Liver (tissue), 9 donors: ENCODE data around the gene MMEL1. TPM values are rescaled to one million over a fixed set of nuclear protein-coding genes. Genes with fewer than 3 reads are reported as not detected.

Experiments used
- DNase-seq: peaks from one replicate; pipeline ENCODE4 v3.0.0-alpha.2; 2017; ENCODE audit warnings: low spot score
- H3K27ac ChIP-seq, 2 donors: one replicate each; pipeline ENCODE4 v1.7.0; 2013; ENCODE audit warnings: inconsistent platforms in 2 of 2, low read length in 2 of 2, control low read depth in 1 of 2, low read depth in 1 of 2, mild to moderate bottlenecking in 1 of 2
- H3K27me3 ChIP-seq, 4 donors: one replicate each; pipeline versions ENCODE4 v1.6.1 to v1.7.0; 2013; ENCODE audit warnings: low read length in 3 of 4, inconsistent platforms in 1 of 4, mild to moderate bottlenecking in 1 of 4, moderate library complexity in 1 of 4; ENCODE audit not compliant: control insufficient read depth in 4 of 4, insufficient read depth in 4 of 4
- H3K36me3 ChIP-seq, 4 donors: one replicate each; pipeline versions ENCODE4 v1.6.1 to v1.7.0; 2013; ENCODE audit warnings: low read length in 3 of 4, mild to moderate bottlenecking in 3 of 4, low read depth in 1 of 4, moderate library complexity in 1 of 4; ENCODE audit not compliant: control insufficient read depth in 4 of 4, insufficient read depth in 3 of 4
- H3K4me1 ChIP-seq, 4 donors: one replicate each; pipeline versions ENCODE4 v1.6.1 to v1.7.0; 2013; ENCODE audit warnings: low read length in 3 of 4, mild to moderate bottlenecking in 3 of 4, moderate library complexity in 1 of 4; ENCODE audit not compliant: control insufficient read depth in 4 of 4, insufficient read depth in 4 of 4
- H3K4me3 ChIP-seq, 3 donors: one replicate each; pipeline versions ENCODE4 v1.6.1 to v1.7.0; 2013; ENCODE audit warnings: low read length in 3 of 3, control low read depth in 1 of 3, low read depth in 1 of 3, mild to moderate bottlenecking in 1 of 3
- H3K9ac ChIP-seq, 2 donors: one replicate each; pipeline ENCODE4 v1.7.0; 2013; ENCODE audit warnings: low read length in 2 of 2, mild to moderate bottlenecking in 2 of 2, moderate library complexity in 2 of 2, control low read depth in 1 of 2, low read depth in 1 of 2
- H3K9me3 ChIP-seq, 4 donors: one replicate each; pipeline versions ENCODE4 v1.6.1 to v1.7.0; 2013; ENCODE audit warnings: low read length in 3 of 4; ENCODE audit not compliant: control insufficient read depth in 4 of 4
- ATF3 ChIP-seq: IDR thresholded peaks from 2 replicates; pipeline ENCODE4 v1.6.1; 2016; ENCODE audit warnings: antibody characterized with exemption
- CTCF ChIP-seq: fragments of 150-350 bp; IDR thresholded peaks from 2 replicates; pipeline ENCODE4 v1.5.1; 2017; ENCODE audit warnings: improper control_type of control experiment, low read depth, low read length; ENCODE audit not compliant: missing input control
- EGR1 ChIP-seq, 2 donors: IDR thresholded peaks; 2 replicates each; pipeline ENCODE4 v1.6.1; 2016 to 2018; ENCODE audit warnings: antibody characterized with exemption in 2 of 2, low read depth in 2 of 2
- FOXA1 ChIP-seq: IDR thresholded peaks from 2 replicates; pipeline ENCODE4 v1.6.1; 2016; ENCODE audit warnings: antibody characterized with exemption
- FOXA2 ChIP-seq: IDR thresholded peaks from 2 replicates; pipeline ENCODE4 v1.6.1; 2016; ENCODE audit warnings: antibody characterized with exemption
- GABPA ChIP-seq, 2 donors: IDR thresholded peaks in 1 of 2; conservative IDR thresholded peaks in 1 of 2; 2 replicates each; pipeline ENCODE4 v1.6.1; 2016; ENCODE audit warnings: antibody characterized with exemption in 2 of 2, mild to moderate bottlenecking in 1 of 2, moderate library complexity in 1 of 2
- HNF4A ChIP-seq, 2 donors: conservative IDR thresholded peaks; 2 replicates each; pipeline ENCODE4 v1.6.1; 2016; ENCODE audit warnings: antibody characterized with exemption in 2 of 2, mild to moderate bottlenecking in 2 of 2
- HNF4G ChIP-seq: IDR thresholded peaks from 2 replicates; pipeline ENCODE4 v1.6.1; 2016; ENCODE audit warnings: antibody characterized with exemption
- JUND ChIP-seq, 2 donors: IDR thresholded peaks; 2 replicates each; pipeline ENCODE4 v1.6.1; 2016; ENCODE audit warnings: antibody characterized with exemption in 2 of 2
- MAX ChIP-seq: IDR thresholded peaks from 2 replicates; pipeline ENCODE4 v1.6.1; 2016; ENCODE audit warnings: antibody characterized with exemption
- NR2F2 ChIP-seq: IDR thresholded peaks from 2 replicates; pipeline ENCODE4 v1.6.1; 2016; ENCODE audit warnings: antibody characterized with exemption
- RAD21 ChIP-seq, 2 donors: IDR thresholded peaks; 2 replicates each; pipeline ENCODE4 v1.6.1; 2016; ENCODE audit warnings: antibody characterized with exemption in 2 of 2, mild to moderate bottlenecking in 2 of 2
- REST ChIP-seq: IDR thresholded peaks from 2 replicates; pipeline ENCODE4 v1.6.1; 2016; ENCODE audit warnings: antibody characterized with exemption, mild to moderate bottlenecking
- RXRA ChIP-seq, 2 donors: IDR thresholded peaks; 2 replicates each; pipeline ENCODE4 v1.6.1; 2017 to 2018; ENCODE audit warnings: antibody characterized with exemption in 2 of 2, mild to moderate bottlenecking in 1 of 2
- SP1 ChIP-seq: IDR thresholded peaks from 2 replicates; pipeline ENCODE4 v1.6.1; 2018; ENCODE audit warnings: antibody characterized with exemption, mild to moderate bottlenecking
- TAF1 ChIP-seq: conservative IDR thresholded peaks from 2 replicates; pipeline ENCODE4 v1.6.1; 2016; ENCODE audit warnings: antibody characterized with exemption, mild to moderate bottlenecking
- YY1 ChIP-seq: IDR thresholded peaks from 2 replicates; pipeline ENCODE4 v1.6.1; 2016; ENCODE audit warnings: antibody characterized with exemption, mild to moderate bottlenecking
- ZBTB33 ChIP-seq: IDR thresholded peaks from 2 replicates; pipeline ENCODE4 v1.6.1; 2016; ENCODE audit warnings: antibody characterized with exemption
- WGBS: extraction: QIAGEN DNeasy Blood & Tissue Kit; methylation state at CpG from one replicate; pipeline ENCODE4 v1.1.7; 2013; 5-methylcytosine and 5-hydroxymethylcytosine counted together
- polyA plus RNA-seq, 2 donors: library from polyadenylated mRNA; stranded (reverse) in 1 of 2; unstranded in 1 of 2; fragments of 200-250 nt in 1 of 2; fragments of >200 nt in 1 of 2; fragmentation: Nextera tagmentation in 1 of 2; extraction: Ambion mirVana in 1 of 2; gene quantifications; one replicate each; pipeline versions ENCODE4 v1.2.1 to v1.2.3, GENCODE V29; 2013 to 2015
- total RNA-seq, 2 donors: library from RNA; depleted of rRNA; stranded (reverse); fragments of >200 nt; gene quantifications; one replicate each; pipeline ENCODE4 v1.2.3, GENCODE V29; 2014
- donor health status: healthy.
- donor health status: healthy.
- donor health status: healthy.
- donor health status: healthy.
- donor health status: healthy.

The MMEL1 gene
- total and polyA plus RNA-seq, 4 donors = under 0.01 to 0.42 TPM; not detected in 2

GRCh38 chr1:2585318-2586092, 47.3 kb downstream of the MMEL1 start:
- Histone ChIP-seq H3K27me3 (no peaks in the 10 kb centered on the region), H3K9ac (peak overlapping the region; percentile 6 to 86), H3K4me1 (peaks cover 8 to 19% (median 10%) of the 10 kb centered on the region in 4 donors), H3K36me3 (peaks cover 0 to 2% (median 0%) of the 10 kb centered on the region in 4 donors), H3K4me3 (peak overlapping the region; percentile 73 to 92 (median 75)), H3K9me3 (no peaks in the 10 kb centered on the region), H3K27ac (peak overlapping the region; percentile 94 to 98)
- DNase-seq = peak; percentile 66
- WGBS = 3% methylated on average over 28 of the region's 28 CpGs
- TF ChIP-seq ZBTB33 = no peak
- peak; percentile 51 for TF ChIP-seq TAF1
- TF ChIP-seq GABPA (IDR thresholded peaks at IDR 0.05 in 1 of 2, conservative IDR thresholded peaks at IDR 0.05 in 1 of 2) = peak in 1 of 2 donors; percentile 84
- TF ChIP-seq RXRA (IDR thresholded peaks at IDR 0.05) = peak; percentile 67 to 88
- TF ChIP-seq YY1 = peak; percentile 66
- TF ChIP-seq RAD21 (IDR thresholded peaks at IDR 0.05) = peak; percentile 38 to 46
- TF ChIP-seq HNF4G = peak; percentile 32
- TF ChIP-seq EGR1 (IDR thresholded peaks at IDR 0.05; ENCODE audit: low read depth in 2 of 2) = no peak
- TF ChIP-seq SP1 = peak; percentile 68
- TF ChIP-seq HNF4A (conservative IDR thresholded peaks at IDR 0.05) = peak; percentile 46 to 64
- peak; percentile 83 for TF ChIP-seq NR2F2
- peak; percentile 22 for TF ChIP-seq MAX
- TF ChIP-seq FOXA1 = no peak
- TF ChIP-seq JUND (IDR thresholded peaks at IDR 0.05) = no peak
- no peak for TF ChIP-seq CTCF
- no peak for TF ChIP-seq ATF3
- TF ChIP-seq REST = peak; percentile 33
- TF ChIP-seq FOXA2 = no peak
